ENCODE data around the gene MAML3. TPM values are rescaled to one million over a fixed set of nuclear protein-coding genes. Genes with fewer than 3 reads are reported as not detected.

MAML3 gene
- total RNA-seq, 1 experiment from 2014 or later: not detected

- in situ Hi-C loops (cut with HindIII; ENCODE audit: low sequenced_read_pairs): no loop called here
- no peak for DNase-seq (ENCODE audit: low spot score)
Measured at GRCh38 chr4:139872274-139872673, 281.7 kb downstream of the MAML3 start.

DNA sequence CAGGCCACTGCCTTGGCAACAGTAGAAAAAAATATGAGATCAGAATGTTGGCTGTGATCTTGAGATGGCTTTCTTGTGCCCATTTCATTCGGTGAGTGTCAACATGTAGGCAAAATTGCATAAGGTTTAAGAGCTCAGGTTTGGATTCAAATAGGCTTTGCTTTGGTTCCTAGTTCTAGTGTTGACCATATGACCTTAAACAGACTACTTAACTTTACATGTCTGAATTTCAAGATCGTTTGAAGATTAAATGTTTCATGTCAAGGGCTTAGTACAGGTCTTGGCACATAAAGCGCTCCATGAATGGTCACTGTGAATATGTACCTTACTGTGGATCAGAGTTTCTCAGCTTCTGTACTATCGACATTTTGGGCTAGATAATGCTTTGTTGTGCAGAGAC lies 284.2 kb downstream of the MAML3 start:
- DNase-seq (ENCODE audit: low spot score): no peak
- in situ Hi-C loops (cut with HindIII; ENCODE audit: low sequenced_read_pairs): no loop called here

DNA sequence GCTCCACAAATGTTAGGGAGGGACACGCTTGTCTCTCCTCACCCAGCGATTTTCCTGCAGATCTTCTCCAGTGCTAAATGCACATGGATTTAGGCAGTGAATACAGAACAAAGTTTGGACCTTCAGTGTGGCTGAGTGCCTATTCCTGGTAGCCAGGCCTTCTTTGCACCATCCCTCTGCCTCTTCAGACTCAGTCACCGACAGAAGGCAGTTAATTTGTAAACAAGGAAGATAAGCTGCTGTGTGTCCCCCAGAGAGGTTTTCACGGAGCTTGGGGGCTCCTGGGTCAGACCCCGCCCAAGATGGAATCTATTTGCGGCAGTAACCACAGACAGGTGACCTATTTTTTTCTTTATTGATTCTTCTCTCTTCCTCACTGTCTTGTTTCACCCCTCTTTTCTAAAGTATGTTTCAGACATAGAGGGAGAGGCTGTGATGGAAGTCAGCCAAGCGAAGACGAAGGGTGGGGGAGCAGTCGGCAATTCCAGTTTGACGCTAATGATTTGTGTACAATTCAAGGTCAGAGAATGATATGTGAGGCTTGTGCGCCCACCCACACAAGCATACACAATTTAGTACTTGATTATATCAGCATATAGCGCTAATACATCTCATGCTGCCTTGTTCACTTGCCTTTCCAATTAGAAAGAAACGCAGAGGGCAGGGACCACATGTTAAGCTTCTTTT lies 287.6 kb downstream of the MAML3 start:
- in situ Hi-C loops (cut with HindIII; ENCODE audit: low sequenced_read_pairs): no loop called here
- no peak for DNase-seq (ENCODE audit: low spot score)

DNA sequence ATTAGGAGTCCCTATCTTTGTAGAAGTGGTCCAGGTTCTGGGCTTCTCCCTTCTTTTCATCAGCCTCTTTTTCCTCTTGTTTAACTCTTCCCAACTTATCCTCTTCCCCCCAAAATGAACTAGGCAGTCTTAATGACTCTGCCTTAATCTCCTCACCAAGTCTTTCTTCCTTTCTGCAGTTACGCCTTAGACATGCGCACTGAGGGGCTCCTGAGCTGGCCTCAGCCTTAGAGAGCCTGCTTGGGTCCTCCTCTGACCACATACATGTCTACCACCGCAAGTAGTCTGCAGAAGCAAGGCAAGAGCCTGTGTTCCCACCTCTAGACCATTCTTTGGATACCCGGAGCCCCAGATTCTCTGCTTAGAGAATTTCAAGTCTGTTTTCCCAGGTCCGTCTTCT lies 288.4 kb downstream of the MAML3 start:
- in situ Hi-C loops (cut with HindIII; ENCODE audit: low sequenced_read_pairs): no loop called here
- DNase-seq (ENCODE audit: low spot score): no peak

DNA sequence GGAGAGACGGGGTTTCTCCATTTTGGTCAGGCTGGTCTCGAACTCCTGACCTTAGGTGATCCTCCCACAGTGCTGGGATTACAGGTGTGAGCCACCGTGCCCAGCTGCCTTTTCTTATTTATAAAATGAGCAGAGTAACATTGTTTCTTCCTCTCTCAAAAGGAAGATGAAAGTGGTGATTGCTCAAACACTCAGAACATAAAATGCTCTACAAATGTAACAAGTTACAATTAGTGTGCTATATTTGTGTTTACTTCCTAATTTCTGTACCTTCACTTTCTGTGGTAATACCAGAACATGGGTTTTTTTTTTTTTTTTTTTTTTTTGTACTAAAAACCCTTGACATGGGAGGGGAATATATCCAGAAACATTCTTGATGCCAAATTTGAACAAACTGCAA lies 290.5 kb downstream of the MAML3 start:
- in situ Hi-C loops (cut with HindIII; ENCODE audit: low sequenced_read_pairs): no loop called here
- no peak for DNase-seq (ENCODE audit: low spot score)

GRCh38 chr4:139861471-139861870 lies 292.5 kb downstream of the MAML3 start:
- in situ Hi-C loops (cut with HindIII; ENCODE audit: low sequenced_read_pairs): no loop called here
- DNase-seq (ENCODE audit: low spot score): no peak

DNA sequence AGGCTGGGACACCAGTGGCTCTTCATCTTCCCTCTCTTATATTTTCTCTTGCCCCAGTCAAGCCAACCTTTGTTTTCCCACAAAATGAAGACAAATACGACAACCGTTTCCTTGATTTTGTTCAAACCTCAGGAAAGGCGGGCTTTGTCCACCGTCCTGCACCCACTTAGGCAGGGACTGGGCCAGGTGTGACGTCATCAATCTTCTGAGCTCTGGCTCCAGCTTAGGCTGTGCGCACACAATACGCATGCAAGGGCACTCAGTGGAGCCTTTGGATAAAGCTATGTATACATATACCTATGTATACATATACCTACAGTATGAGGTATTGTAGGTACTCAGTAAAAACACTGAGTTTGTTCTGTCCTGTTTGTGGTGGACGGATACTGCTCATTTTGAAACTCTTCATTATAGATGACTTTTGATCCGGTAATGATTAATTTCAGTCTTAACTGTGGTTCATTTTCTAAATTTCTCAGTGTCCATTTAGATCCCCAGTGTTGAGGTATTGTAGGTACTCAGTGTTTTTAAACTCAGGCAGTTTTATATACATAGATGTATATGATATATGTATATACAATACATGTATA lies 293.5 kb downstream of the MAML3 start:
- no peak for DNase-seq (ENCODE audit: low spot score)
- in situ Hi-C loops (cut with HindIII; ENCODE audit: low sequenced_read_pairs): no loop called here

GRCh38 chr4:139859876-139860275 lies 294.1 kb downstream of the MAML3 start:
- no peak for DNase-seq (ENCODE audit: low spot score)
- in situ Hi-C loops (cut with HindIII; ENCODE audit: low sequenced_read_pairs): no loop called here

DNA sequence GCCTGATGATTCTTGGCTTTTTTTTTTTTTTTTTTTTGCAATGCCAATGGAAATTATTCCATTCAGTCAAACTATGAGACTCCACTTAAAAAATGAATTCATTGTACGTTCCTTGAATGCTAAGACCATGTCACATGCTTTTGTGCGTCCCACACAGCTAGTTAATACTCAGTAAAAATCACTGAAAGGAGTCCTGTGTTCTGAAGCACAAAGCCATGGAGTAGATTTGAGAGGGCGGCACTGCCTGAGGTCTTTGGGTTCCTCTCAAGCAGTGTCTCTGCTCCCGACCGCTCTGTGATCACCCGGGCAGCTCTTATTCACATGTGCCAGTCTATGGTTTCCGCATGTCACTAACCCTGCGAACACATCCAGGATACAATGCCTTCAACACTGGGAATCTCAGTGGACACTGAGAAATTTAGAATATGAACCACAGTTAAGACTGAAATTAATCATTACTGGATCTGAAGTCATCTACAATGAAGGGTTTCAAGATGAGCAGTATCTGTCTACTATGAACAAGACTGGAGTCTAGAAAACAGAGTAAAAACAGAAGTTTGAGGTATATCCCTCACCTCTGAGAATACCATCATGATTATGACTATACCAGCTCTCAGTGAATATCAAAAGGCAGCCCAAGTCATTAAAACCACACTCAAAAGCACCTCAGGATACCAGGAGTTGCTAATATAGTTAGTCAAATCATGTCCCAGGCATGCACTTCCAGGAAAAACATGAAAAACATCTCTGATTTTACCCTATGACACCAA lies 295.4 kb downstream of the MAML3 start:
- DNase-seq (ENCODE audit: low spot score): no peak

DNA sequence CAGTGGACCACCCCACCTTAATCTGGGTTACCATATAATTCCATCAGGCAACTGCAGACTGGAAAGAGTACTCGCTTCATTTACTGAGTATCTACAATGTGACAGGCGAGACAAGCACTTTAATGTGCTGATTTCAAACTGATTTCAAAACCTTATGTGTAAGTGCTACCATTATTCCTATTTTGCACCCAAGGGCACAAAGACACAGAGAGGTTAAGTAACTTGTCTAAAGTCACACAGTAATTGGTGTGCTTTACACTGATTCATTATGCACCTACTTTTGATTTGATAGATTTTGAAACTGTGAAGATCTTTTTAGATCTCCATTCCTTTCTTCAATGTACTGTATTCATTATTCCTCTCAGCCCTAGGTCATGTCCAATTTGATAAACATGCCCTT lies 296.0 kb downstream of the MAML3 start:
- in situ Hi-C loops (cut with HindIII; ENCODE audit: low sequenced_read_pairs): no loop called here
- DNase-seq (ENCODE audit: low spot score): no peak

More for the DNA sequence above, 295.4 kb downstream of the MAML3 start:
- in situ Hi-C loops (cut with HindIII; ENCODE audit: low sequenced_read_pairs): no loop called here

GRCh38 chr4:139857021-139857420 lies 297.0 kb downstream of the MAML3 start:
- no peak for DNase-seq (ENCODE audit: low spot score)
- in situ Hi-C loops (cut with HindIII; ENCODE audit: low sequenced_read_pairs): no loop called here

GRCh38 chr4:139854668-139855403 lies 299.1 kb downstream of the MAML3 start:
- DNase-seq (ENCODE audit: low spot score): no peak
- in situ Hi-C loops (cut with HindIII; ENCODE audit: low sequenced_read_pairs): no loop called here

DNA sequence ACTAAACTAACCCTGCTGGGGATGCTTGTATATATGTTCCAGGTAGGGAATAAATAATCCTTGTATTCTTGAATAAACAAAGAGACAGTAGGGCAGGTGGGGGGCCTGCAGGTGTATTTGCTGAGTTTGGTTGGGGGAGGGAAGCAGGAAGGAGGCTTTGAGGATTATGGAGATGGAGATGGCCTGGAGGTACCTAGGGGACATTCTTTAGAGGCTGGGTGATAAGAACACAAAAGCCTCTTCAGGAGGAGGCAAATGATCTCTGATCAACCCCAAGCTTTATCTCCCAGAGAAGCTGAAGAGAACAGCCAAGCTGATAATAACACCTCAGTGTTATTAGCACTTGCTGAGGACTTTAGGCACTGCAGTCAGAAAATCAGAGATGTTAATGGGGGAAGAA lies 300.7 kb downstream of the MAML3 start:
- in situ Hi-C loops (cut with HindIII; ENCODE audit: low sequenced_read_pairs): no loop called here
- DNase-seq (ENCODE audit: low spot score): no peak

GRCh38 chr4:139852612-139853269 lies 301.2 kb downstream of the MAML3 start:
- in situ Hi-C loops (cut with HindIII; ENCODE audit: low sequenced_read_pairs): no loop called here
- DNase-seq (ENCODE audit: low spot score): no peak

DNA sequence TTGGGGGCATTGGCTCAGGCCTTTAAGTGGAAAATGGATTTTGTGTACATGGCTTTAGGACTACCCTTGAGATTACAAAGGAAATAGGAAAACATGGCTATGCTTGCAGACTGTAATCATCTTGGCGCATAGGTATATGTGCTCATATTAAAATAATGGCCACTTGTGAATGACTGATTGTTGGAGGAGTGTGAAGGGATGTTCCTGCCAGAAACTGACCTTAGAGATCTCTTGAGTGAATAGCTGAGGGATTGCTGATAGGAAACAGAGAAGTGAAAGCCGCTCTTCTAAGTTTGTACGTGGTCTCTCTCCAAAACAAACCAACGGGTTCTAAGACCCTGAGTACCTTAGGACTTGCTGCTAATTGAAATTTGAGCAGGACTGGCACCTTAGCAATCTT lies 302.3 kb downstream of the MAML3 start:
- in situ Hi-C loops (cut with HindIII; ENCODE audit: low sequenced_read_pairs): no loop called here
- DNase-seq (ENCODE audit: low spot score): no peak

DNA sequence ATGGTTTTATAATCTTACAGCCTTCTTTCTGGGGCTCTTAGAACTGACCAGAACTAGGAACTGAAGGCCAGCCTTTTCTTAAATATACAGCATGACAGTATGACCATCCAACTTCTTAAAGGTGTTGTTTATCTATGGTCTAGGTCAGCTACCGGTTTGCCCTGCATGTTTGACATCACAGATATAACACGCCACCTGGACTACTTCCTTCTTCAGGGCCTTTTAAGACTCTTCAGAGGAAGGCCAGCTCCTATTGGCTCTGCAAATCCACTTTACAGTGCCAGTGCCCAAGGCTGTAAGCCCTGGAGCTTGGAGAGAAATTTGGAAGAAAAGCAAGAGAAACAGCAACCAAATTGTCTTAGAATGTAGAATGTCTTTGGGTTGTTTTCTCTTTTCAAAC lies 302.9 kb downstream of the MAML3 start:
- DNase-seq (ENCODE audit: low spot score): no peak
- in situ Hi-C loops (cut with HindIII; ENCODE audit: low sequenced_read_pairs): no loop called here

DNA sequence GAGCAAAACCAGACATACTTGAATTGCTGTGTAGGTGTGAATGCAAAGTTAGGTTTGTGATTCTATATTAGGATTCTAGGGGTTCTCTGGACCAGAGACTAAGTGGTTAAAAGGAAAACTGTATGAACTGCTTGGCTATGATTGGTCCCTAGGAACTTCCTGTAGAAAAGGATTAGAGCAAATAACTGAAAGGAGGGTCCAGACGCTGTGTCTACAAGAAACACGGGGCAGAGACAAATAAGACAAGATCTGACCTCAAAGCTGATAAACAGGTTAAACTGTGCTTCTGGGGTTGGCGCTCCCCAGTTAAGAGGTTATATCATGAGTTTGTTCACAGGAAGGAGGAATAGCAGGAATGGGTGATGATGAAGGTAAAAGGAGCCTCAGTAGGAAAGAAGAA lies 304.8 kb downstream of the MAML3 start:
- in situ Hi-C loops (cut with HindIII; ENCODE audit: low sequenced_read_pairs): no loop called here
- DNase-seq (ENCODE audit: low spot score): peak; percentile 33

GRCh38 chr4:139848028-139848427 lies 306.0 kb downstream of the MAML3 start:
- DNase-seq (ENCODE audit: low spot score): no peak
- in situ Hi-C loops (cut with HindIII; ENCODE audit: low sequenced_read_pairs): no loop called here

- DNase-seq (ENCODE audit: low spot score): no peak
- in situ Hi-C loops (cut with HindIII; ENCODE audit: low sequenced_read_pairs): no loop called here
Measured at GRCh38 chr4:139847602-139848001, 306.4 kb downstream of the MAML3 start.

Measured in G401 (cell line).